Measurements from ENCODE around the gene MFF. TPM values are rescaled to one million over a fixed set of nuclear protein-coding genes. Genes with fewer than 3 reads are reported as not detected.

The MFF gene
- total RNA-seq, 1 experiment from 2014 or later, result 82.3 TPM

DNA sequence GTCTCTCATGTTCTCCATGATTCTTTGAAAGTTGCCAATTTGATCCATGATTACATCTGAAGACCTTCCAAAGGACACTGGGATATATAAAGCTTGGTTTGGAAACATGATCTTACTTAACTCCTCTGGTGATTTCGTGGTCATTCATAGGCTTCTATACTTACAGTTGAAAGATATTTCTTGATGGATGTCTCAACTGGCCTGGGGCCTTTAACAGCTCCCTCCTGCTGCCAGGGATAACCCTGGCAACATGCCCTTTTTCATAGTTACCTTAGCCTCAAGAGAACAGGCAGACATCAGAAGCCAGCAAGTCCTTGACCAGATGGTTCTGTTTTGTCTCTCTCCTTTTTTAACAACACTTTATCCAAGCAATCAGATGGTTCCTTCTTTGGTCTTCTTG is 23.5 kb upstream of the MFF start:
- TF ChIP-seq, protein P1, sequence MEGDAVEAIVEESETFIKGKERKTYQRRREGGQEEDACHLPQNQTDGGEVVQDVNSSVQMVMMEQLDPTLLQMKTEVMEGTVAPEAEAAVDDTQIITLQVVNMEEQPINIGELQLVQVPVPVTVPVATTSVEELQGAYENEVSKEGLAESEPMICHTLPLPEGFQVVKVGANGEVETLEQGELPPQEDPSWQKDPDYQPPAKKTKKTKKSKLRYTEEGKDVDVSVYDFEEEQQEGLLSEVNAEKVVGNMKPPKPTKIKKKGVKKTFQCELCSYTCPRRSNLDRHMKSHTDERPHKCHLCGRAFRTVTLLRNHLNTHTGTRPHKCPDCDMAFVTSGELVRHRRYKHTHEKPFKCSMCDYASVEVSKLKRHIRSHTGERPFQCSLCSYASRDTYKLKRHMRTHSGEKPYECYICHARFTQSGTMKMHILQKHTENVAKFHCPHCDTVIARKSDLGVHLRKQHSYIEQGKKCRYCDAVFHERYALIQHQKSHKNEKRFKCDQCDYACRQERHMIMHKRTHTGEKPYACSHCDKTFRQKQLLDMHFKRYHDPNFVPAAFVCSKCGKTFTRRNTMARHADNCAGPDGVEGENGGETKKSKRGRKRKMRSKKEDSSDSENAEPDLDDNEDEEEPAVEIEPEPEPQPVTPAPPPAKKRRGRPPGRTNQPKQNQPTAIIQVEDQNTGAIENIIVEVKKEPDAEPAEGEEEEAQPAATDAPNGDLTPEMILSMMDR (IDR thresholded peaks at IDR 0.05; ENCODE audit: unreplicated experiment), result no peak
- Mint-ChIP-seq H3K4me3 (ENCODE audit: low read depth, unreplicated experiment) (no peak overlapping the region), H3K27ac (ENCODE audit: unreplicated experiment) (no peak overlapping the region), H3K36me3 (ENCODE audit: insufficient read depth, unreplicated experiment) (no peaks in the 10 kb centered on the region), H3K4me1 (ENCODE audit: low read depth, unreplicated experiment) (peaks cover 7% of the 10 kb centered on the region), H3K27me3 (ENCODE audit: unreplicated experiment) (no peaks in the 10 kb centered on the region), H3K9me3 (ENCODE audit: low read depth, unreplicated experiment) (no peaks in the 10 kb centered on the region)
- intact Hi-C loops (cut with micrococcal nuclease; ENCODE audit: unreplicated experiment), result no loop called here
- no peak for DNase-seq
- no TSS peak for BruUV-seq (replicated peaks)
- CTCF ChIA-PET, result no interaction called here

DNA sequence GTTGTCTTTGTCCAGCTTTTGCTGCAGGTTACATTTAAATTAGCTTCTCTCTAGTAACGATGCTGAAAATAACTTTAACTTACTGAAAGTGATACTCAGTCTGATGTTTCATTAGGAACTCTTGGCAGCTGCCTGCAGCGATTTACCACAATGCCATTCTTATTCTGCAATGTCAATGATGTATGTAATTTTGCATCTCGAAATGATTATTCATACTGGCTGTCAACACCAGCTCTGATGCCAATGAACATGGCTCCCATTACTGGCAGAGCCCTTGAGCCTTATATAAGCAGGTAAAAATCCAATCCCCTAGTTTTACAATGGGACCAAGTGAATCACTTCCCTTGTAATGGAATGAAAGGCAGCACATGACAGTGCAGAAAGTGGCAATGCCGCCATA is 16.3 kb upstream of the MFF start:
- Mint-ChIP-seq H3K4me1 (ENCODE audit: low read depth, unreplicated experiment) (peaks cover 10% of the 10 kb centered on the region), H3K9me3 (ENCODE audit: low read depth, unreplicated experiment) (no peaks in the 10 kb centered on the region), H3K27ac (ENCODE audit: unreplicated experiment) (no peak overlapping the region), H3K4me3 (ENCODE audit: low read depth, unreplicated experiment) (no peak overlapping the region), H3K36me3 (ENCODE audit: insufficient read depth, unreplicated experiment) (no peaks in the 10 kb centered on the region), H3K27me3 (ENCODE audit: unreplicated experiment) (no peaks in the 10 kb centered on the region)
- DNase-seq, result no peak
- CTCF ChIA-PET, result interaction anchor here (0.9 kb wide), 1 partner anchor 12 kb away, joined by 3 read pairs; no protein-coding TSS in a partner anchor
- intact Hi-C loops (cut with micrococcal nuclease; ENCODE audit: unreplicated experiment), result no loop called here
- TF ChIP-seq, protein P1 (IDR thresholded peaks at IDR 0.05; ENCODE audit: unreplicated experiment), result no peak
- BruUV-seq (replicated peaks), result no TSS peak

DNA sequence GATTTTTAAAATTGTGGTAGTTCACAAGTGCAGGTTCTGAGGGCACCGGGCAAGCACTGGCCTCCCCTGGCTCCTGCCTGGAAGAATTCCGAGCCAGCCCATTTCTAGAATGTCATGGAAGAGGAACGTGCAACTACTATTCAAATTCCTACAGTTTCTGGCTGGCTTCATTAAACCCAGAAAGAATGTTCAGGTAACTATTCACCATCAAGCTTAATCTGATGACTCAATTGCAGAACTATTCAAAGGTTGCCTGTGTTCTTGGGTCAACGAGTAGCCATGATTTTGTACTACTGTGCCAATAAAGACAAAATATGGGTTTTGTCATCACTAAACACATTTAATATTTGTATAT is 14.3 kb upstream of the MFF start:
- intact Hi-C loops (cut with micrococcal nuclease; ENCODE audit: unreplicated experiment), result loop anchor here (10.0 kb wide), 1 partner anchor 156 kb away; no protein-coding TSS in a partner anchor
- peak; percentile 11 for DNase-seq

DNA sequence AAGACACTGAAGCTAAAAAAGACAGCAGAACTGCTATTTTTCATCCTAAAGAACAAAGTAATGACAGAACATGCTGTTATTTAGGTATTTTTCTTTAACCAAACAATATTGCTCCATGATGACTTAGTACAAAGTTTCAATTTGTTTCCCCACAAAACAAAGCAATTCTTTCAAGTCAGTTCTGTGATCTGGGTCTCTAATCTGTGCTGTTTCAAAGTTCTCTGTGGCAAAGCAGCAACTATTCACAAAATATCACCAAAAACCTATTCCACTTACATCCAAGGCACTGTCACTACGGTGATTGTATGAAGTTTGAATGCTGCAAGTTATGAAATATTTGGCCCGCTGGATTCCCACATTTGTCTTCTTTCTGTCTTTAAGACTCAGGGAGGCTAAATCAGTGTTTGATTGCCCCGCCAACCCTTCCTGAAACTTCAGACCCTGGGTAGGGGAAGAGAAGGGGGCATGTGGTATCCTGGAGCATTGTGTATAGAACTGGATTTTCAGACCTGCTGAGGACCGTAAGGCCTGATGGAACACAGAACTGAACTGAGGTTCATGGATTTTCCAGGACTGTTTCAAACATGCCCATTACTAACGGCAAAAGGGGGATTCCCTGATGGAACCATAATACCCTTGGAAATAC is 13.1 kb upstream of the MFF start:
- Mint-ChIP-seq H3K27me3 (ENCODE audit: unreplicated experiment) (no peaks in the 10 kb centered on the region), H3K27ac (ENCODE audit: unreplicated experiment) (no peak overlapping the region), H3K4me3 (ENCODE audit: low read depth, unreplicated experiment) (no peak overlapping the region), H3K4me1 (ENCODE audit: low read depth, unreplicated experiment) (peaks cover 10% of the 10 kb centered on the region), H3K9me3 (ENCODE audit: low read depth, unreplicated experiment) (no peaks in the 10 kb centered on the region), H3K36me3 (ENCODE audit: insufficient read depth, unreplicated experiment) (no peaks in the 10 kb centered on the region)
- no TSS peak for BruUV-seq (replicated peaks)
- TF ChIP-seq, protein P1 (IDR thresholded peaks at IDR 0.05; ENCODE audit: unreplicated experiment), result no peak
- no peak for DNase-seq
- intact Hi-C loops (cut with micrococcal nuclease; ENCODE audit: unreplicated experiment), result loop anchor here (10.0 kb wide), 1 partner anchor 157 kb away; no protein-coding TSS in a partner anchor
- CTCF ChIA-PET, result no interaction called here

More for the DNA sequence above, 14.3 kb upstream of the MFF start:
- H3K36me3 Mint-ChIP-seq (ENCODE audit: insufficient read depth, unreplicated experiment), result no peaks in the 10 kb centered on the region
- CTCF ChIA-PET, result interaction anchor here (0.8 to 0.9 kb wide), 2 partner anchors 13 to 638 kb away, joined by 3 read pairs; no protein-coding TSS in a partner anchor
- H3K4me3 Mint-ChIP-seq (ENCODE audit: low read depth, unreplicated experiment), result no peak overlapping the region
- H3K4me1 Mint-ChIP-seq (ENCODE audit: low read depth, unreplicated experiment), result peaks cover 10% of the 10 kb centered on the region
- H3K27me3 Mint-ChIP-seq (ENCODE audit: unreplicated experiment), result no peaks in the 10 kb centered on the region
- peak overlapping the region; percentile 33 for H3K27ac Mint-ChIP-seq (ENCODE audit: unreplicated experiment)
- H3K9me3 Mint-ChIP-seq (ENCODE audit: low read depth, unreplicated experiment), result no peaks in the 10 kb centered on the region
- BruUV-seq (replicated peaks), result no TSS peak
- TF ChIP-seq, protein P1 (IDR thresholded peaks at IDR 0.05; ENCODE audit: unreplicated experiment), result no peak

Data from Calu3 (cell line).